Ishikawa (cell line): ENCODE measurements around the gene ZDHHC6.

Source experiments
- CEBPB ChIP-seq: IDR thresholded peaks from 2 replicates; pipeline ENCODE4 v1.6.1; 2012
- CREB1 ChIP-seq: IDR thresholded peaks from 2 replicates; pipeline ENCODE4 v1.6.1; 2012; ENCODE audit warnings: low read depth
- EGR1 ChIP-seq: IDR thresholded peaks from 2 replicates; pipeline ENCODE4 v1.6.1; 2012
- EP300 ChIP-seq: IDR thresholded peaks from 2 replicates; pipeline ENCODE4 v1.6.1; 2012; ENCODE audit warnings: borderline replicate concordance
- FOXM1 ChIP-seq: IDR thresholded peaks from 2 replicates; pipeline ENCODE4 v1.6.1; 2012; ENCODE audit warnings: low read depth, borderline replicate concordance
- NFIC ChIP-seq: IDR thresholded peaks from 2 replicates; pipeline ENCODE4 v1.6.1; 2012
- RAD21 ChIP-seq: IDR thresholded peaks from 2 replicates; pipeline ENCODE4 v1.6.1; 2012; ENCODE audit warnings: low read depth
- REST ChIP-seq: IDR thresholded peaks from 2 replicates; pipeline ENCODE4 v1.6.1; 2012; ENCODE audit warnings: low read depth, mild to moderate bottlenecking
- TAF1 ChIP-seq: IDR thresholded peaks from 2 replicates; pipeline ENCODE4 v1.6.1; 2012; ENCODE audit warnings: low read depth, mild to moderate bottlenecking
- TCF12 ChIP-seq: IDR thresholded peaks from 2 replicates; pipeline ENCODE4 v1.6.1; 2012; ENCODE audit warnings: low read depth
- TEAD4 ChIP-seq: IDR thresholded peaks from 2 replicates; pipeline ENCODE4 v1.6.1; 2012
- USF1 ChIP-seq: IDR thresholded peaks from 2 replicates; pipeline ENCODE4 v1.6.1; 2012
- YY1 ChIP-seq: IDR thresholded peaks from 2 replicates; pipeline ENCODE4 v1.6.1; 2012; ENCODE audit warnings: low read depth
- ZBTB7A ChIP-seq: IDR thresholded peaks from 2 replicates; pipeline ENCODE4 v1.6.1; 2012; ENCODE audit warnings: low read depth
- TF ChIP-seq, protein P1 (sequence below): IDR thresholded peaks from 2 replicates; pipeline ENCODE4 v1.6.1; 2012

Gene ZDHHC6

DNA sequence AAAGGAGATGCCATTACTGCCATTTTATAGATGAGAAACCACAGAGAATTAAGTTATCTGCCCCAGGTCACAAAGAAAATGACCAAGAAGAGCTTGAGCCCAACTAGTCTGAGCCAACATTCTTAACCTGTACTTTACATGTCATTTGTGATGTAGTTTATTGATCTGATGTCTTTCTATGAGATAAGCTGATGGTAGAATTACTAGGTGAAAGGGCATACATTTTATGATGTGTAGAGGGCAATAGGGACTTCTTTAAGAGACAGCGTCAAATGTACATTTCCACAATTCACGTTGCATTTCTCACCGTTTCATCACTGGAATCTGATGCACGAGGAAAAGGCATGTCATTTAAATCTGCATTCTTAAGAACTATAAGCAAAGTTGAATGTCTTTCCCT lies 61.5 kb downstream of the ZDHHC6 start:
- no peak for TF ChIP-seq FOXM1
- no peak for TF ChIP-seq EP300
- TF ChIP-seq RAD21, result no peak
- TF ChIP-seq ZBTB7A, result no peak
- TF ChIP-seq, protein P1, sequence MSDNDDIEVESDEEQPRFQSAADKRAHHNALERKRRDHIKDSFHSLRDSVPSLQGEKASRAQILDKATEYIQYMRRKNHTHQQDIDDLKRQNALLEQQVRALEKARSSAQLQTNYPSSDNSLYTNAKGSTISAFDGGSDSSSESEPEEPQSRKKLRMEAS, result no peak
- no peak for TF ChIP-seq REST
- TF ChIP-seq TCF12, result no peak
- TF ChIP-seq YY1, result no peak
- TF ChIP-seq TAF1, result no peak
- TF ChIP-seq EGR1, result no peak
- TF ChIP-seq CREB1, result no peak
- TF ChIP-seq TEAD4, result no peak
- no peak for TF ChIP-seq USF1

DNA sequence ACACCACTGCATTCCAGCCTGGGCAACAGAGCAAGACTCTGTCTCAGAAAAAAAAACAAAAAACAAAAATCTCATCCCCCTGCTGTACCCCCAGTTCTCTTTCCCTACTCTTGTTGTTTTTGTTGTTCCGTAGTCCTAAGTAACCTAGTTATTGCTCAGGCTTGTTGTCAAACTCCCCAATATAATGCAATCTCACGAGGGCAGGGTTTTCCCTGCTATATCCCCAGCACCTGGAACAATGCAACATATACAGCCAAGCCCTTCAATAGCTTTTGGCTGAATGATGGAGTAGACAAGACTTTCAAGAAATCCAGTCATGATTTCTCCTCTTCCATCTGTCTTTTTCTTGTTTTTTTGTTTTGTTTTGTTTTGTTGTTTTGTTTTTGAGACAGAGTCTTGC lies 62.6 kb downstream of the ZDHHC6 start:
- TF ChIP-seq NFIC, result no peak
- TF ChIP-seq ZBTB7A, result no peak
- TF ChIP-seq TEAD4, result no peak

GRCh38 chr10:112383325-112383724 lies 63.4 kb downstream of the ZDHHC6 start:
- TF ChIP-seq TEAD4 (no peak), RAD21 (no peak), TCF12 (no peak), YY1 (no peak), CREB1 (no peak), EP300 (no peak), ZBTB7A (no peak), USF1 (no peak), CEBPB (no peak), EGR1 (no peak), NFIC (no peak), TAF1 (no peak), REST (no peak), FOXM1 (no peak)
- TF ChIP-seq, protein P1, result no peak

GRCh38 chr10:112382515-112383235 lies 64.0 kb downstream of the ZDHHC6 start:
- no peak for TF ChIP-seq FOXM1
